GM12878 (cell line): ENCODE data around the gene TRIM43. TPM values are rescaled to one million over a fixed set of nuclear protein-coding genes. Genes with fewer than 3 reads are reported as not detected.
"Not testable (repeated sequence)": the region's sequence is repeated elsewhere in the genome, so short reads cannot be mapped to it uniquely, and the experiment has no call there.

Source experiments
- ATAC-seq: fragments of 200-7000 bp; cut with Tn5 transposase; 3 replicates; pipeline ENCODE4 v1.9.1; 2020; ENCODE audit warnings: mild to moderate bottlenecking, moderate library complexity
- BruUV-seq: library from RNA; stranded (reverse); fragments of 400-500 nt; replicated peaks from 2 replicates; lab custom pipeline; 2021; lab: Mats Ljungman, UMichigan
- CTCF ChIA-PET: fragments of 300-600 bp; sonication (Branson Sonifier 250); formaldehyde crosslinking; extraction: SDS; loops from one replicate; lab custom pipeline; 2021; ENCODE audit warnings: inconsistent platforms; lab: Yijun Ruan, JAX
- POLR2A ChIA-PET: fragments of 350-600 bp; formaldehyde crosslinking; extraction: SDS; loops from one replicate; lab custom pipeline; 2021; ENCODE audit warnings: inconsistent platforms; lab: Charles Lee
- RAD21 ChIA-PET: fragments of 300-600 bp; sonication (Branson Sonifier 250); formaldehyde crosslinking; loops from one replicate; lab custom pipeline; 2023; ENCODE audit warnings: antibody characterized with exemption; ENCODE audit not compliant: unreplicated experiment; lab: Charles Lee
- SMC1A ChIA-PET: fragments of 300-600 bp; sonication (Branson Sonifier 250); formaldehyde crosslinking; loops from one replicate; lab custom pipeline; 2023; ENCODE audit not compliant: unreplicated experiment, uncharacterized antibody; lab: Charles Lee
- DNase-seq: peaks from one replicate; pipeline ENCODE4 v3.0.0-alpha.2; 2011; ENCODE audit warnings: low read depth, low spot score
- FAIRE-seq: peaks from 3 replicates; lab custom pipeline; 2011; peaks lifted over from hg19 to GRCh38; lab: Jason Lieb, UNC
- H2AFZ ChIP-seq: 2 replicates; pipeline ENCODE4 v1.6.0; 2011; ENCODE audit warnings: low read depth, low read length, control low read depth; ENCODE audit not compliant: control insufficient read depth
- H3K27ac ChIP-seq: 2 replicates; pipeline ENCODE4 v1.5.1; 2011; ENCODE audit warnings: control low read depth; ENCODE audit not compliant: control insufficient read depth, insufficient read depth
- H3K27me3 ChIP-seq, 2 experiments: replicated peaks in 1 of 2; 2 replicates each; pipeline versions ENCODE4 v1.6.0 to v1.6.1; 2011; ENCODE audit warnings: low read length in 1 of 2; ENCODE audit not compliant: control insufficient read depth in 2 of 2, insufficient read depth in 2 of 2
- H3K36me3 ChIP-seq, 2 experiments: 2 replicates each; pipeline ENCODE4 v1.5.1; 2011; ENCODE audit warnings: low read length in 1 of 2; ENCODE audit not compliant: control insufficient read depth in 2 of 2, insufficient read depth in 2 of 2
- H3K4me1 ChIP-seq: 2 replicates; pipeline ENCODE4 v1.6.1; 2011; ENCODE audit warnings: mild to moderate bottlenecking, low read length, moderate library complexity, mixed read lengths; ENCODE audit not compliant: control insufficient read depth, insufficient read depth
- H3K4me2 ChIP-seq: 2 replicates; pipeline ENCODE4 v1.6.0; 2011; ENCODE audit warnings: control low read depth; ENCODE audit not compliant: control insufficient read depth, insufficient read depth
- H3K4me3 ChIP-seq: fragments of 200-600 bp; sonication (generic); 2 replicates; pipeline ENCODE4 v1.5.1; 2016
- H3K79me2 ChIP-seq: 2 replicates; pipeline ENCODE4 v1.6.0; 2011; ENCODE audit warnings: low read length; ENCODE audit not compliant: control insufficient read depth, insufficient read depth
- H3K9ac ChIP-seq: 2 replicates; pipeline ENCODE4 v1.8.0; 2011; ENCODE audit warnings: low read length, control low read depth, mixed read lengths; ENCODE audit not compliant: control insufficient read depth, insufficient read depth
- H3K9me3 ChIP-seq: replicated peaks from 3 replicates; pipeline ENCODE4 v1.5.1; 2011; ENCODE audit warnings: mild to moderate bottlenecking, low read length; ENCODE audit not compliant: control insufficient read depth, insufficient read depth
- H4K20me1 ChIP-seq: 2 replicates; pipeline ENCODE4 v1.6.0; 2011; ENCODE audit not compliant: control insufficient read depth, insufficient read depth
- ASH2L ChIP-seq: fragments of 300-600, 200-600 bp; sonication (generic); IDR thresholded peaks from 2 replicates; pipeline ENCODE4 v1.6.1; 2017; ENCODE audit warnings: low read depth, mild to moderate bottlenecking, borderline replicate concordance
- CBFB ChIP-seq: IDR thresholded peaks from 2 replicates; pipeline ENCODE4 v1.6.1; 2016; ENCODE audit warnings: antibody characterized with exemption, low read depth
- LARP7 ChIP-seq: fragments of 450-650 bp; IDR thresholded peaks from 2 replicates; pipeline ENCODE4 v1.6.1; 2017; ENCODE audit warnings: mild to moderate bottlenecking
- WRNIP1 ChIP-seq: IDR thresholded peaks from 2 replicates; pipeline ENCODE4 v1.6.1; 2011; ENCODE audit warnings: low read depth, low read length, improper control_type of control experiment, borderline replicate concordance
- WGBS: methylation state at CpG from one replicate; pipeline ENCODE4 v1.1.6; 2016; ENCODE audit warnings: low lambda C conversion rate; ENCODE audit not compliant: insufficient replicate concordance, insufficient coverage; ENCODE audit errors: missing lambda C conversion rate; 5-methylcytosine and 5-hydroxymethylcytosine counted together
- in situ Hi-C: fragments of 300-500 bp; cut with MboI; formaldehyde crosslinking; loops from 9 replicates; pipeline ENCODE4 v1.14.3; 2018; ENCODE audit warnings: mixed read lengths
- intact Hi-C: fragments of 100-400 bp; cut with micrococcal nuclease; formaldehyde crosslinking; loops from one replicate; pipeline ENCODE4 v1.14.2; 2022; ENCODE audit not compliant: unreplicated experiment
- polyA plus RNA-seq, 11 experiments: library from polyadenylated mRNA; depleted of rRNA in 4 of 11; unstranded in 6 of 11; stranded (reverse) in 5 of 11; fragments of >200 nt; fragmentation: Nextera tagmentation in 4 of 11; fragmentation: Illumina TruSeq in 1 of 11; extraction: Ambion mirVana in 4 of 11; extraction: Trizol in 1 of 11; gene quantifications; 1 replicate in 1 of 11; 2 replicates in 10 of 11; pipeline versions ENCODE4 v1.2.1 to v1.2.3, GENCODE V29; 2011 to 2016; ENCODE audit warnings: inconsistent platforms in 2 of 11, missing spikeins in 2 of 11, low read depth in 1 of 11
- total RNA-seq, 4 experiments: library from RNA; depleted of rRNA in 3 of 4; stranded (reverse); fragments of >200 nt in 3 of 4; fragmentation: Illumina TruSeq in 1 of 4; extraction: Trizol in 1 of 4; gene quantifications; 2 replicates each; pipeline versions ENCODE4 v1.2.1 to v1.2.3, GENCODE V29; 2013 to 2021
- TF ChIP-seq, protein P1 (sequence below): fragments of 450-650 bp; formaldehyde crosslinking; IDR thresholded peaks from 2 replicates; pipeline ENCODE4 v1.4.0; 2020; ENCODE audit warnings: mild to moderate bottlenecking, moderate library complexity

The TRIM43 gene
- total and polyA plus RNA-seq, 10 of the 15 experiments (the other 5 are each of a cell fraction or from before 2014, with no cell fraction given): not detected

DNA sequence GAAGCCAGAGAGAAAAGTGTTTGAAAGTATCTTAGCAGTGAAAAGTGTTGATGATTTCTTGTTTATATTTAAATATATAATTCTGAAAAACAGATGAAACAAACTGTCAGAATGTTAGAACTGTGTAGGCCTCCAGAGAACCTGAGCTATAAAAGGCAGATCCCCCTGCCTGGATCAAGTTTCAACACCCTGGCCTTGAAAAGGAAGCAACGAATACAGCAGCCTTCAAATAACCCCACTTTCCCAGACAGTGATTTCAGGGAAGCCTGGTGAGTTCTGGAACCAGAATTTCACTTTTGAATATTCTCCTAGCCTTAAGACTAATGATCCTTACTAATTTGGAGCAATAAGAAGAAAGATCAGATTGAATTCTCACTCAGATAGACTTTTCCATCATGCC is 13.3 kb upstream of the TRIM43 start (continued):
- TF ChIP-seq LARP7 (no peak), WRNIP1 (no peak), CBFB (no peak), ASH2L (no peak)
- TF ChIP-seq, protein P1, sequence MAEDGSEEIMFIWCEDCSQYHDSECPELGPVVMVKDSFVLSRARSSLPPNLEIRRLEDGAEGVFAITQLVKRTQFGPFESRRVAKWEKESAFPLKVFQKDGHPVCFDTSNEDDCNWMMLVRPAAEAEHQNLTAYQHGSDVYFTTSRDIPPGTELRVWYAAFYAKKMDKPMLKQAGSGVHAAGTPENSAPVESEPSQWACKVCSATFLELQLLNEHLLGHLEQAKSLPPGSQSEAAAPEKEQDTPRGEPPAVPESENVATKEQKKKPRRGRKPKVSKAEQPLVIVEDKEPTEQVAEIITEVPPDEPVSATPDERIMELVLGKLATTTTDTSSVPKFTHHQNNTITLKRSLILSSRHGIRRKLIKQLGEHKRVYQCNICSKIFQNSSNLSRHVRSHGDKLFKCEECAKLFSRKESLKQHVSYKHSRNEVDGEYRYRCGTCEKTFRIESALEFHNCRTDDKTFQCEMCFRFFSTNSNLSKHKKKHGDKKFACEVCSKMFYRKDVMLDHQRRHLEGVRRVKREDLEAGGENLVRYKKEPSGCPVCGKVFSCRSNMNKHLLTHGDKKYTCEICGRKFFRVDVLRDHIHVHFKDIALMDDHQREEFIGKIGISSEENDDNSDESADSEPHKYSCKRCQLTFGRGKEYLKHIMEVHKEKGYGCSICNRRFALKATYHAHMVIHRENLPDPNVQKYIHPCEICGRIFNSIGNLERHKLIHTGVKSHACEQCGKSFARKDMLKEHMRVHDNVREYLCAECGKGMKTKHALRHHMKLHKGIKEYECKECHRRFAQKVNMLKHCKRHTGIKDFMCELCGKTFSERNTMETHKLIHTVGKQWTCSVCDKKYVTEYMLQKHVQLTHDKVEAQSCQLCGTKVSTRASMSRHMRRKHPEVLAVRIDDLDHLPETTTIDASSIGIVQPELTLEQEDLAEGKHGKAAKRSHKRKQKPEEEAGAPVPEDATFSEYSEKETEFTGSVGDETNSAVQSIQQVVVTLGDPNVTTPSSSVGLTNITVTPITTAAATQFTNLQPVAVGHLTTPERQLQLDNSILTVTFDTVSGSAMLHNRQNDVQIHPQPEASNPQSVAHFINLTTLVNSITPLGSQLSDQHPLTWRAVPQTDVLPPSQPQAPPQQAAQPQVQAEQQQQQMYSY: no peak

DNA sequence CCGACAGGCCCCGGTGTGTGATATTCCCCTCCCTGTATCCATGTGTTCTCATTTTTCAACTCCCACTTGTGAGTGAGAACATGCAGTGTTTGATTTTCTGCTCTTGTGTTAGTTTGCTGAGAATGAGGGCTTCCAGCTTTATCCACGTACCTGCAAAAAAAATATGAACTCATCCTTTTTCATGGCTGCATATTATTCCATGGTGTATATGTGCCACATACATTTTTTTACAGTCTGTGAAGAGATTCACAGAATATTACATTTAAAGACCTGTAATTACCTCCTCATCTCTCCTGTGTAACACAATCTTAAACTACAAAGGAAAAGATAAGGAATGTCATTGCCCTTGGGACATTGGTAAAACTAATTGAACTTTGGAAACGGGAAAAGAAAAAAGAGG is 8.3 kb upstream of the TRIM43 start:
- H4K20me1 ChIP-seq, ATAC-seq, H3K4me3 ChIP-seq, H3K4me2 ChIP-seq, DNase-seq, H3K9me3 ChIP-seq, SMC1A ChIA-PET, H3K27me3 ChIP-seq, FAIRE-seq, intact Hi-C loops, RAD21 ChIA-PET, H3K4me1 ChIP-seq, CTCF ChIA-PET, H3K27ac ChIP-seq, in situ Hi-C loops, H3K79me2 ChIP-seq, H3K36me3 ChIP-seq, BruUV-seq, H2AFZ ChIP-seq, H3K9ac ChIP-seq, POLR2A ChIA-PET: not testable (repeated sequence)
- WGBS: 57% methylated on average over 4 of the region's 4 CpGs

DNA sequence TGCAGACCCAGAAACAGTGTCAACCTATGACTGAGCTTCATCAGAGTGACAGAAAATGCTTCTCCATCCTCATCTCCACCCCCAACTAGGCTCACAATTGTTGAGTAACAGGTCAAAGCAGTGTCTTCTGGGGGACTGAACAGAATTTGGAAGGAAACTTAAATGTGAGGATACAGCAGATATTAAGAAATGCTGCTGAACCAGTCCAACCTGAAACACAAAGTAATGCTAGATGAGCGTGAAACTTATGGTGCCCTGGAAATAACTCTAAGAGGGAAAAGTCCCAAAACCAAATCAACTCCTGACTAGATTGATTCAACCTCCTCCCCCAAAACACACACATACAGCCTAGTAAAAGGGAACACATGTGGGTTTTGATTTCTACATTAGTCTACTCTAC is 7.5 kb upstream of the TRIM43 start:
- BruUV-seq, in situ Hi-C loops, H3K4me3 ChIP-seq, H3K9ac ChIP-seq, ATAC-seq, H3K9me3 ChIP-seq, H3K27ac ChIP-seq, POLR2A ChIA-PET, H3K36me3 ChIP-seq, H3K4me2 ChIP-seq, RAD21 ChIA-PET, intact Hi-C loops, H3K79me2 ChIP-seq, CTCF ChIA-PET, H4K20me1 ChIP-seq, H2AFZ ChIP-seq, FAIRE-seq, H3K27me3 ChIP-seq, SMC1A ChIA-PET, H3K4me1 ChIP-seq, DNase-seq: not testable (repeated sequence)
- 0% methylated on average over 1 of the region's 1 CpG for WGBS
